DMS53 (cell line): ENCODE measurements around the gene CDC14B.
"Not testable (repeated sequence)": the region's sequence is repeated elsewhere in the genome, so short reads cannot be mapped to it uniquely, and the experiment has no call there.

Experiments used
- DNase-seq: peaks from one replicate; lab custom pipeline; 2025; lab: John Stamatoyannopoulos, UW

The CDC14B gene

DNA sequence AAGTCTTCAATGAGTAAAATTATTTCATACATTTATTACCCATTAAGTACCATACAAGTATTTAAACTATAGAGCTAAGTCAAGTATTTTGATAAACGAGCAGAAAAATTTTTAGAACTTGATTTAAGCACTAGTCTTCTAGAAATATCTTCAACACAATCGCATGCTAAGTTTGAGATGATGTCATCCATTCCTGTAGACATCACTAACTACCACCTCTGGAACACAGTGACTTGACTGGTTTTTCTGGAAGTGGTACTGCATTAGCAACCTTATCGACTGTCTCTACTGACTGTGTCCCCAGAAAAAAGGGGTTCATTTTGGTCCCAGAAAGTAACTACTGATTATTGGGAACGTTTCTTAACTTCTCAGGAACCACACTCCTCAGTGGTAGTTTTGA lies 69.0 kb downstream of the CDC14B start:
- peak; percentile 2 for DNase-seq

DNA sequence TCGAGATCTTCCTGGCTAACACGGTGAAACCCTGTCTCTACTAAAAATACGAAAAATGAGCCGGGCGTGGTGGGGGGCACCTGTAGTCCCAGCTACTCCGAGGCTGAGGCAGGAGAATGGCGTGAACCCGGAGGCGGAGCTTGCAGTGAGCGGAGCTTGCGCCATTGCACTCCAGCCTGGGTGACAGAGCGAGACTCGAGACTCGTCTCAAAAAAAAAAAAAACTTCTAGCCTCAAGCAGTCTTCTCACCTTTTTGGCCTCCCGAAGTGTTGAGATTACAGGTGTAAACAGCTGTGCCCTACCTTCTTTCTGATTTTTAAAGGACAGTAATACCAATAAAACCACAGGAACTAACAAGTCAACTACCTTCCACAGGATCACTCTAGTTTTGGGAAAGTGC lies 76.5 kb downstream of the CDC14B start:
- DNase-seq, result not testable (repeated sequence)

DNA sequence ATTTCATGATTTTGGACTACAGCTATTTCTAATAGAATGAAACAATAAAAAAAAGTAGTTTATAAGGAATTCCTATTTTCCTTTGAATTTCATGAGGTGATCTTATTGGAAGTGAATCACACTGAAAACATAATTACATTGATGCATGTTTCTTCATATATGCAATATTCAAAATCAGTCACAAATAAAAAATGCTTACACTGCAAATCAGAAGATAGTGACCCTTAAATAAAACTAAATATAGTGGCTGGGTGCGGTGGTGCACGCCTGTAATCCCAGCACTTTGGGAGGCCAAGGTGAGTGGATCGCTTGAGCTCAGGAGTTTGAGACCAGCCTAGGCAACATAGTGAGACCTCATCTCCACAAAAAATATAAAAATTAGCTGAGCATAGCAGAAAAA lies 79.5 kb downstream of the CDC14B start:
- no peak for DNase-seq

DNA sequence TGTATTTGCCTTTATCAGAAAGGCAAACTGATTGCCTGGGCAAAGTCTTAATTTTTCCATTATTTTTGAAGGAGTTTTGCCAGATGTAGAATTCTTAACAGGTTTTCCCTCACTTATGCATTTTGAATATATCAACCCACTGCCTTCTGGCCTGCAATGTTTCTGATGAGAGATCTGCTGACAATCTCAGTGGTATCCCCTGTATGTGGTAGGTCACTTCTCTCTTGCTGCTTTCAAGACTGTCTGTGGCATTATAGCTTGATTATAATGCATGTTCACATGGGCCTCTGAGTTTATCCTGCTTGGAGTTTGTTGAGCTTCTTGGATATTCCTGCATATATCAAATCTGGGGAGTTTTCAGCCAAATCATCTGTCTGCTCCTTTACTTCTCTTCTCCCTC lies 87.5 kb downstream of the CDC14B start:
- no peak for DNase-seq

DNA sequence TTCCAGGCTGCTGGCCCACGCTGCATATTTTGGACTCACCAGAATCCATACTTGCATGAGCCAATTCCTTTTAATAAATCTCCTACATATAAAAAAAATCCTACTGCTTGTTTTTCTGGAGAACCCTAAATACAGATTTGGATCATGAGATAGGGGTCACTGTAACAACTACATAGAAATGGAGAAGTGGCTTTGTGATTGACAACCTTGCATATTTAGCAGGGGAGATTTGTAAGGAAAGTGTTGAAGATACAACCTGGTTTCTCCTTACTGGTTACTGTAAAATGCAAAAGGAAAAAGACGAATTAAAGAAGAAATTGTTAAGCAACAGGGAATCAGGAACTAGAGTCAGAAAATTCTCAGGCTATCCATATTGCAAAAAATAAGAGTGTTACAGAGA lies 94.9 kb downstream of the CDC14B start:
- DNase-seq, result no peak

DNA sequence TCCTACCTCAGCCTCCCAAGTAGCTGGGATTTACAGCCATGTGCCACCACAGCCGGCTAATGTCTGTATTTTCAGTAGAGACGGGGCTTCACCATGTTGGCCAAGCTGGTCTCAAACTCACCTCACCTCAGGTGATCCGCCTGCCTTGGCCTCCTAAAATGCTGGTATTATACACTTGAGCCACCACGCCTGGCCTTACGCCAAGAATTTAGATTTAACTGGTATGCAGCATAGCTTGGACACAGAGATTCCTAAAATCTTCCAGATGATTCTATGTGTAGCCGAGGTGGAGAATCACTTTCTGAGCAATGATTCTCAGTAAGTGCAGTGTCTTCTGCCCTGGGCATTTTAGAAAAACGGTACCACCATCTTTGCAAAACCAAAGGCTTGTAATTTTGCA lies 95.6 kb downstream of the CDC14B start:
- DNase-seq, result no peak

DNA sequence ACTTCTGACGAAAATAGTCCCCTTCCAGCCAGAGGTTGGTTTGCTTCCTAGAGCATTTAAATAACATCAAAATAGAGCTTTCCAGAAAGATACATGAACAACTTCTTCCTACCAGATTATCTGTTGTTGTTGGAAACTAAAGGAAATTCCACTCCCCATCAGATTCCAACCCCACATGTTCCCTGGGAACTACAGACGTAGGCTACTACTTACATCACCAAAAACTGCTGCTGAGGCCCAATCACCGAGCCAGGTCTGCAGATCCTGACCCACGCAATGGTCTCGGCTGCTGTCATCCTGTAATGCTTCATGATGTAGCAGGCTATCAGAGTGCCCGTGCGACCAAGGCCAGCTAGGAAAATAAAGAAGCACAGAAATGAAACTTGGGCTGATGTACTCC lies 96.3 kb downstream of the CDC14B start:
- no peak for DNase-seq

DNA sequence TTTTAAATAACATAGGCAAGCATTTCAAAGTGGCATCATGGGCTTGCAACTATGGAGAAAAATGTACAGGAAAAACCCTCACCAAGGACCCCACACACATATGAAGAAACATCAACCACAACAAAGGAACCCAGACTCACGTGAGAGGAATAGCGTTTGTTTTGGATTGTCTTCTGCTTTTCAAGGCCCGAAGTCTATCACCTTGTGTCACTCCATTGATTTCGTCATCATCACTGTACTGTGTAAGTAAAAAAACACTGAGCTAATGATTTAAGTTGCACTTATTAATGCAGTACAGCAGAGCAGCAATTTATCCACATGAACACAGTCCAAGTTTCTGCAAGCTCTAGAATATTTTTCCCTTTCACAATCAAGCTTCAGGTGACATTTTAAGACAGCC lies 97.3 kb downstream of the CDC14B start:
- DNase-seq, result no peak

DNA sequence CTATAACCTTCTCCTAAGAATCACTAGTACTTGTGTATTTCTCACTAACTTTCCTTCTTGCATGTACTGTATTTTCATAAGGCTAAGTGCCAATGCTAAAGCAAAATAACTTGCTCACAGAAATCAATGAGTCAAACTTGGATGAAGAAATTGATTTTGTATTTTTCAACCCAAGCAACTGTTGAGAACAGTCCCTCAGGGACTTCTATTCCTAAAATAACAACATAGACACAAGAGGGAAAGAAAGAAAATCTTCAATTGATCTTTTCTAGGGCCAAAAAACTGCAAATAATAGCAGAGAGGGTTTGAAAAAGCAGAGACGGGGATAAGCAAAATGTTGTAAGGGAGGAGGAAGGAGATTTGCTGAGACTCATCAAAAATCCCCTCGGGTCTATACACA lies 99.9 kb downstream of the CDC14B start:
- DNase-seq, result no peak

DNA sequence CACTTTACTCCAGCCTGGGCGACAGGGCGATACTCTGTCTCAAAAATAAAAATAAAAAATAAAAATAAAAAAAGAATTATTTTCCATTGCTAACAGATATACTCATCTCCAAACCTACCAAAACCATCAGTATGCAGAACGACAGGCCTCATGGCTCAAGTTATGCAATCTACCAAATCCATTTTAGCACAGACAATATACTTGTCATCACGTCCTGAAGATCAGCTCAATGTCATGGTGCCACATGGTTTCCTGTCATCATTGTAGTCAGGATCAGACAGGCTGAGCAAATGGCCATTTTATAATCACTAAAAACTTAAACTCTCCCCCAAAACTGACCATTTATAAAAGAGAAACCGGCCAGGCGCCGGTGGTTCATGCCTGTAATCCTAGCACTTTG lies 100.5 kb downstream of the CDC14B start:
- no peak for DNase-seq

DNA sequence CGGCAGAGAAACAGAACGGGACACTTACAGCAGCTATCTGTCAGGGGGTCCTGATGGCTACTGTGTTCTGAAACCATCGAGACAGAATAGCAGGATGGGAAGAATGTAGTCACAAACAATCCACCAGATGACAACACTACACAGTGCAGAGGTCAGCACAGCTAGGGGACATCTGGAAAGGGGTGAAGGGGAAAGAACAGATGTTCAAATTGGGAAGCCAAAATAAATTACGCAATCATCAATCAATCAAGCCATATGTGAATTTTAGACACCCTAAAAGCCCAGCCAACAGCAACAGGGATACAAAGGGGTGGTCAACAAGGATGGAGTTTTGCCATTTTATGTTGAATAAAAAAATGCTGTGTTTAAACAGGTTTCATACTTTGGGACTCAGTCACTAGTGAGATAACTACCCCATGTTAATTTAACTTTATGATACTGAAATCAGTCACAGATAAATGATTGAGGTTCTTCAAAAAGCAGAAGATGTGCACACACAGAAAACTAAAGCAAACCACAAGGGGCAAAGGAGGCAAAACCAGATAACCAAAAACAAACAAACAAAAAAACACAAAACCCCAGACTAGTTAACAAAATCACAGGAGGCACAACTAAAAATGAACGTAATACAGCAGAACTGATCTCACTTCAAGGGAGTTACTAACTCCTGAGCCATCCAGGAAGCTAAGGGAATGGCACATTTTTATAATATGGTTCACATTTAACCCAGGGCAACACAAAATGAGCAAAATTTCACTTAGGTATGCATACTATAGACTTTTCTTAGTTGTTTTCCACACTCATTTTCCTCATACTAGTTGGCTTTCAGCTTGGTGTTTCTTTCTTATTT lies 103.8 kb downstream of the CDC14B start:
- DNase-seq, result no peak

DNA sequence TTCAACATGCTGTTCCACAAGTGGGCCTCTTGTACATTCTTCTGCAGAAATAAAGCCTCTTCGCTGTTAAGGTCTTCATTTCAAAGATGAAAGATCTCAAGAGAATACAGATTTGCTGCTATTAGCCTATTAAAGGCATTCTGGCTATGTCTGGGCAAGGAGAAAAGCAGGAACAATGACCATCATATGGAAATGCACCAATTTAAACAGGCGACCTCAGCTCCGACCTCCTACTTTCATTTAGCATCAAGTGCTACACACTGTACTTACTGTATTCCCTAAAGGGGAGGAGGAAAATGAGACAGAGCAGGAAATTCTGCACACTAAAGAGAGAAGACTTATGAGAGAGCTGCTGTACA lies 104.9 kb downstream of the CDC14B start:
- no peak for DNase-seq

DNA sequence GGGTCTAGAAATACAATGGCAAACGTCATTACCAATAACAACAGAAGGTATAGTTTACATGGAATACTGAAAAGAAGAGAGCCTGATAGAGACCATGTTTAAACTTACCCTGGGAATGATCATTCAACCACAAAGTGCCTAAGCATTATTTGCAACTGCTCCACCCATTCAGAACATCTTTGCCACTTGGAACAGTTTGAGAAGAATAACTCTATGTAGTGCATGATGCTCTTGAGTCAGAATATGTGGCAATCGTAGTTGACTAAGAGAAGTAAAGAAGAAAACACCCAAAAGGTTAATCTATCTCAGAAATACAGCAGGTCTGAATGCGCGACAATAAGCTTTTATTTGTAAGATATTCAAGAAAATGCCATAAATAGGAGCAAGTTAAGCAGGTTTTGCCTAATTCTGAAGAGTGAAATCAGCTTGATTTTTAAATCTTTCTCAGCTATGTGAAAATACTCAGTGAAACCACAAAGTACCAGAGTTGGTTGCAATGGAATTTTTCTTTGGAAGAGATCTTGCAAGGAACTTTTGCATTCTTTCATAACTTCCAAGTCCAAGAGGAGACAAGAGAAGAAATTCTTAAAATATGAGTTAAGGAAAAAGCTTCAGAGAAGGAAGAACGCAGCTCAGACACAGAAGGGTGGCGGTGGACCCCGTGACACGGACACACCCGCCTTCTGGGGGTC lies 105.4 kb downstream of the CDC14B start:
- no peak for DNase-seq

DNA sequence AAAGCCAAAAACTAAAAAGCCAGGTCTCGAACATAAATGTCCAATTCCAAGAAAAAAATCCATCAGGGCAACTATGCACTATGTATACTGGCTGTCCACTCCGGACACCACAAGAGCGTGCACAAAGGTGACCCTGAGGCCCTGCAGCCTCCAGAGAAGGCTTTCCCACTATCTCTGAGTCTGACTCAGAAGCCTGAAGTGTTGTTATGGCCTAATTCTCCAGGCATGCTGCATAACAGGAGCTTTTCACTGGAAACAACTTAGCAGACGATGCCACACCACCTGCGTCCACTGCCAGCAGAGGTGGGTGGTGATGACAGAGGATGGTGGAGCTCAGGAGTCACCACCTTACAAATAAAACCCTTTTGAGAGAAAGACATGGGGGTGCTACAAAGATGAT lies 106.0 kb downstream of the CDC14B start:
- DNase-seq, result no peak

DNA sequence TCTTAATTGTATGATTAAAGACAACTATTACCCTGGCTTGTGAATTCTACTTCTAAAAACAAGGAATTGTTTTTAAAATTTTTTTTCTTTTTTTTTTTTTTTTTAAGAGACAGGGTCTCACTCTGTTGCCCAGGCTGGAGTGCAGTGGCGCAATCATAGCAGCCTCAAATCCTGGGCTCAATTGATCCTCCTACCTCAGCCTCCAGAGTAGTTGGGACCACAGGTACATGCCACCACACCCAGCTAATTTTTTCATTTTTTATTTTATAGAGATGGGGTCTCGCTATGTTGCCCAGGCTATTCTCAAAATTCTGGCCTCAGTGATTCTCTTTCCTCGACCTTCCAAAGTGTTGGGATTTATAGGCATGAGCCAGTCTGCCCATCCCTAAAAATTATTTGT lies 107.4 kb downstream of the CDC14B start:
- no peak for DNase-seq

DNA sequence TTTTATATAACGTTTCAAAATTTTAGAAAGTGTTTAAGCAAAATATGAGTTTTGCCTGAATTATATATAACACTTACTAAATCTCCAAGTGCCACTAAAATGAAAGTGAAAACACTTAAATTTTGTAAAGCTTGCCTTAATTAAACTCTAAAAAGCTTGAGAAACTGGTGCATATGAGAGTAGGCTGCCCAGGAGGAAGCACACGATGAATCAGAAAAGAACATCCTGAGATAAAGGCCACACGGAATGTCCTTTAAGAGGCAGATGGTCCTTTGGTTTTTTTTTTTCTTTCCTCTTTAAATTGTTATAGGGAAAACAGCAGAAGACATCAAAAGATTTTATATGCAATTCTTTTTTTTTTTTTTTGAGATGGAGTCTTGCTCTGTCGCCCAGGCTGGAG lies 109.4 kb downstream of the CDC14B start:
- no peak for DNase-seq

DNA sequence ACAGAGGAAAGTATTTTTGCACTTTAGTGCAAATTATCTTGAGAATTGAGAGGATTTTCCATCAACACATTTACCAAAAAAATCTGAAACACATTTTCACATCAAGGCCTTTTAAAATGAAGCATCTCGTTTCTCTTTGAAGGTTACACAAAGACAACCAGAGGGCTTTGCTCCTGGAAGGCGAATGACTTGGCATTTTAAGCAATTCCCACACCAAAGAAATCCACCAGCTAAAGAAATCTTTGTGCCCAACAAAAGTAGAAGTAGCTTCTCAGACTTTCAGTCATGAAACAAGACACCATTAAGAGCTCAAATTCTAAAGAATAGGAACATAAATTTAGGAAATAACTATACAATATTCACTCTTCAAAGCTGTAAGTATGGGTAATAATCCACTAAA lies 109.8 kb downstream of the CDC14B start:
- no peak for DNase-seq

DNA sequence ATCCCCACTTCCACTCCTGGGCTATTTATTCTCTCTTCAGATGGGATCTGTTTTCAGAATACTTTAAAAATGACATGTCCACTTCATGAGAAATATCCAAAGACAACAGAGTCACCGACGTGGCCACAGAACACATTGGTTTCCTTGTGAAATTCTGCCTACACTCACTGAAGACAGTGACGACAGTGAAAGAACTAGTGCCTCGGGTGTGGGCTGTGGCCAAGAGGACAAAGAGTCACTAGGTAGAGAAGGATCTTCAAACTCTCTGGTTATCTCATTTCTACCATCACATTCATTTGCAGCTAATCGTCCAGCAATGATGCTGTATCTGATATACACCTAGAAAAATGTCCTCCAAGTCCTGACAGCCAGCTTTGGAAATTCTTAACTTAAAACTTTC lies 110.6 kb downstream of the CDC14B start:
- no peak for DNase-seq

DNA sequence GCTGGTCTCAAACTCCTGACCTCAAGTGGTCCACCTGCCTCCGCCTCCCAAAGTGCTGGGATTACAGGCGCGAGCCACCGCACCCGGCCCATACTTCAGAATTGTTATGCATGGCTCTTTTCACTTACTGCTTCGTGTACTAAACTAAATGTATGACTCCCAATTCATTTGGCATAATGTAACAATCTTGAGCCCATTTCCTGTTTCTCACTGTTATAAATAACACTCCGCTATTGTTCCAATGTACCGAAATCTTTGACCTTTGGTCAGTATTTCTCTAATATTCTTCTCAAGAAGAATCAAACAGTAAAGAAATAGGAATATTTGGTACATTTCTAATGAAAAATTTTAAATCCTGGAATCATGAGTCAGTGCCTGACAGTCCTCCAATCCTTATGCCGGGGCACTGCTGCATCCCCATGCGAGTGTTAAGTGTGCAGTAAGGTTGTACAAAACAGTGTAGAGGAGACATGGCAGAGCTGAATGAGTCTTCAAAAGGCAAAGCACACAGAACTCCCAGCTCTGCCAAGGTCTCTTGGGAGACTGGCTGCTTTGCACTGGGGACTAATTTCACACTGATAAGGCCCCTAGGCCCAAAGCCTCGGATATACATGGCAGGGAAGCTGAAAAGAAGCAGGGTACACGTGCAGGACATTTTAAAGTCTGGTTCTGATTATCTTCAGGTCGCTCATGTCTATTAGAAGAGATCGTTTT lies 111.3 kb downstream of the CDC14B start:
- DNase-seq, result no peak

DNA sequence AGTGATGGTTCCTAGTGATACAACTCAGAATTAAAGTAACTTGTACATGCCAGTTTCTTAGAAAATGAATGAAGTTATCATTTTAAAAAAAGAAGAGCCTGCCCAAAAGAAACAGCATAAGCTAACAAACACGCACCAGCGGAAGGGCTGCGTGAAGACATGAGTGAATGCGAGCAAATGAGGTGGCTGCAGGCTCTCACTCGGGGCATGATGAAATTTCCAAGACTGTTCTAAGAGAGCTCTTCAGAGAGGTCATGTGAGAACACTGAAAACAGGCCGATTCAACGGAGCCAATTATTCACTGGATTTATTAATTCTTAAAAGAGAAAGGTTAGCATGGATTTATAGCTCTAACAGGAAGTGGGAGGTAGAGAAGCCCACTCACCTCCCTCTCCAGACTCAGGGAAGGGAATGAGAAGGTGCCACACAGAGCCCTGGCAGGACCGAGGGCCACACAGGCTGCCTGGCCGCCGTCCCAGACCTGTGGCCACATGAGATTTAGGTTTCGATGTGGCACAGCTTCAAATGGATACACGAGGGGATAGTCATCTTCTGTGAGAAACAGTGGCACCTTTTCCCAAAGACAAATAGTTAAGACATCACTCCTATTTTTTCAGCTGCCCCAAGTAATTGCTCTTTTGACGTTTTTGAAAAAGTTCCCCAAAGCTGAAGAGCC lies 114.2 kb downstream of the CDC14B start:
- no peak for DNase-seq

DNA sequence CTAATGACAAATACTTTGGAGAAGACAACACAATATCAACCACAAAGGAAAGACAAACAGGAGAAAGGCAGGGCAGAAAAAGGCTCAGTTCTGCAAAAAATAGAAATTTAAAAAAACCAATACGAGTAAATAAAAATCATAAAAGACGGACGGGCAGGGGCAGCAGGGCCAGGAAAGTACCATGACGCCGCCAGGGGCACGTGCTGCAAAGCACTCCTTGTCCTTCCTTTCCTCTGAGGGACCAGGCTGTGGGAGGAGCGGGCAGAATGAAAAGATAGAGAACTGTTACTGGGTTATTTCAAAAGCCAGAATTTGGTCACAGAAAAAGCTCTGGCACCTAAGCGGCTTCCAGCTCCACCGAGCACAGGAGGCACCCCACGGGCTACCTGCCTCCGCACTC lies 115.7 kb downstream of the CDC14B start:
- no peak for DNase-seq

DNA sequence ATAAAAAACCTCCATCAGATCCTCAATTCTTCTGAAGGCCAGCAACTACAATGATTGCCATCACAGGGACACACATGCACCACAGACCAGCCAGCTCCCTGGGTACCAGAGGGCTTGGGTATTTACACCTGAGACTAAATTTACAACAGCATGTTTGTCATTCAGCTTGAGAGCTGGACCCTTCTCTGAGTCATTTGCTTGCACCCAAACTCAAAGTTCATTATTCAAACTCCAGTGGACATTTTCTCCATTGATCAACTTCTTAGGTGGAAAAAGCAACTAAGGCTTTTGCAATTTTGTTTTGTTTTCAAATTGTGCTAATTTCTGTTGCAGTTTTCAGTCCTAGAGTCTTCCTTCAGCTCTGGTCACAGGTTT lies 116.3 kb downstream of the CDC14B start:
- not testable (repeated sequence) for DNase-seq
